Raji (cell line): Measurements from ENCODE around the gene IGSF3.

Experiments used
- POLR2A ChIP-seq: IDR thresholded peaks from 2 replicates; pipeline ENCODE4 v1.6.1; 2011; ENCODE audit warnings: low read depth, low read length, control low read depth; ENCODE audit not compliant: insufficient read depth

The IGSF3 gene

DNA sequence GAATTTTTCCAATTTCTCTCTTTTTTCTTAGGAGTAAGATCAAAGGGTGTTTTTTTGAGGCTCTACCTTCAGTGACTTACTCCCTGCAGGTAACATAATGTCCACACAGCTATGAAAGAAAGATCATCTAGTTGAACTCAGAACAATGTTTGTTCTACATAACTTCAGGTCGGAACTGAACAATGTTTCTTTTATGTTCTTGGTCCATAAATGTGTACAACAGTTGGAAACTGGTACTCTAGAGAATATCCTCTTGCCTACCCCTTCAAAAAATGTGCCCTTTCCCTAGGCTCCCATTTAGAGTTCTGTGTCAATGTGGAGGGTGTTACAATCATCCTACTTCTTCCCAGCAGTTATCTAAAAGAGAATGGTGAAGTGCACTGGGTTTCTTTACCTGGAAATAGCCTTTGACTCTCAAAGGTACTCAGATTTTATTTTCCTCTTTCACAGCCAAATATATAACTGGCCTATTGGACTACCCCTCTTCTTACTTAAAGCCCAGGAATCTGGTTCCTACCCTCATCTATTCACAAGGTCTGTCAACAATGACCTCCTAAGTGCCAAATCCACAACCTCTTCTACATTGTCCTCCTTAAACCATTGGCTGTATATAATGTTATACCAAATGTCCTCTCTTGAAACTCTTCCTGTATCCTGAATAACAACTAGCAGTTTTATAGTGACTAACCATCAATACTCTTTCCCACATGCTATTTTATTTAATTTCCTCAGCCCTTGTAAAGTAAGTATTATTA is 139.0 kb downstream of the IGSF3 start:
- no peak for TF ChIP-seq POLR2A

DNA sequence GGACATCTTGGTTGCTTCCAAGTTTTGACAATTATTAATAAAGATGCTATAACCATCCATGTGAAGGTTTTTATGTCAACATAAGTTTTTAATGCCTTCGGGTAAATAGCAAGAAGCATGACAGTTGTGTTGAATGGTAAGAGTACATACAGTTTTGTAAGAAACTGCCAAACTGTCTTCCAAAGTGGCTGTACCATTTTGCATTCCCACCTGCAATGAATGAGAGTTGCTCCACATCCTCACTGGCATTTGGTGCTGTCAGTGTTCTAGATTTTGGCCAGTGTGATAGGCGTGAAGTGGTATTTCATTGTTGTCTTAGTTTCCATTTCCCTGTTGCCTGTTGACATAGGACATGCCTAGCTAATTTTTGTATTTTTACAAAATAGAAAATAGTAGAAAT is 142.1 kb downstream of the IGSF3 start:
- TF ChIP-seq POLR2A: no peak
